Astrocyte of the cerebellum (primary cell): Measurements from ENCODE around the gene HES1.

Source experiments
- DNase-seq: peaks from one replicate; pipeline ENCODE4 v3.0.0-alpha.2; 2011; ENCODE audit warnings: low read depth
- H3K4me3 ChIP-seq: 2 replicates; pipeline ENCODE4 v1.5.1; 2011; ENCODE audit warnings: mild to moderate bottlenecking, low read depth, low read length, moderate library complexity
- CTCF ChIP-seq: IDR thresholded peaks from 2 replicates; pipeline ENCODE4 v1.5.1; 2012; ENCODE audit warnings: low read length, low read depth, moderate library complexity, mild to moderate bottlenecking; ENCODE audit errors: missing control alignments
- in situ Hi-C: cut with HindIII; loops from 2 replicates; pipeline ENCODE4 v1.10.0; 2017; ENCODE audit warnings: low sequenced_read_pairs

The HES1 gene

GRCh38 chr3:194168994-194169393, 33.0 kb downstream of the HES1 start:
- DNase-seq = no peak
- no peak overlapping the region for H3K4me3 ChIP-seq
- TF ChIP-seq CTCF = no peak
- in situ Hi-C loops = no loop called here

GRCh38 chr3:194169595-194169994, 33.6 kb downstream of the HES1 start:
- no peak for DNase-seq
- no peak for TF ChIP-seq CTCF
- H3K4me3 ChIP-seq = no peak overlapping the region
- in situ Hi-C loops = no loop called here

GRCh38 chr3:194170793-194171192, 34.8 kb downstream of the HES1 start:
- no peak for DNase-seq
- H3K4me3 ChIP-seq = no peak overlapping the region
- in situ Hi-C loops = no loop called here
- no peak for TF ChIP-seq CTCF

- DNase-seq = no peak
- no peak for TF ChIP-seq CTCF
- no peak overlapping the region for H3K4me3 ChIP-seq
- in situ Hi-C loops = no loop called here
Measured at GRCh38 chr3:194174406-194174805, 38.5 kb downstream of the HES1 start.

GRCh38 chr3:194174980-194175379, 39.0 kb downstream of the HES1 start:
- TF ChIP-seq CTCF = no peak
- DNase-seq = no peak
- H3K4me3 ChIP-seq = no peak overlapping the region
- in situ Hi-C loops = no loop called here

- no peak overlapping the region for H3K4me3 ChIP-seq
- in situ Hi-C loops = no loop called here
- no peak for DNase-seq
- TF ChIP-seq CTCF = no peak
Measured at GRCh38 chr3:194176274-194176991, 40.5 kb downstream of the HES1 start.
